Thyroid gland (tissue), 4 donors: ENCODE measurements around the gene FOXB2. TPM values are rescaled to one million over a fixed set of nuclear protein-coding genes. Genes with fewer than 3 reads are reported as not detected.

ENCODE experiments used
- DNase-seq, 2 donors: peaks; one replicate each; pipeline ENCODE4 v3.0.0-alpha.2; 2019
- H3K27ac ChIP-seq, 3 donors: fragments of 200-600 bp; sonication (generic); 1 replicate in 2 of 3; 2 replicates in 1 of 3; pipeline ENCODE4 v1.5.1; 2016 to 2019; ENCODE audit warnings: mild to moderate bottlenecking in 1 of 3, moderate library complexity in 1 of 3
- H3K27me3 ChIP-seq: fragments of 200-600 bp; sonication (generic); one replicate; pipeline ENCODE4 v1.5.1; 2019
- H3K36me3 ChIP-seq, 2 donors: fragments of 200-600 bp; sonication (generic); one replicate each; pipeline ENCODE4 v1.5.1; 2016 to 2019
- H3K4me1 ChIP-seq, 2 donors: fragments of 200-600 bp; sonication (generic); one replicate each; pipeline ENCODE4 v1.5.1; 2017 to 2019
- H3K4me3 ChIP-seq, 3 donors: fragments of 200-600 bp; sonication (generic); replicated peaks in 1 of 3; 1 replicate in 2 of 3; 2 replicates in 1 of 3; pipeline ENCODE4 v1.5.1; 2016; ENCODE audit warnings: mild to moderate bottlenecking in 1 of 3
- H3K9me3 ChIP-seq: fragments of 200-600 bp; sonication (generic); one replicate; pipeline ENCODE4 v1.5.1; 2017
- CTCF ChIP-seq, 6 experiments: fragments of 200-600 bp in 3 of 6; fragments of 450-650 bp in 3 of 6; sonication (generic) in 3 of 6; IDR thresholded peaks; one replicate each; pipeline ENCODE4 v1.5.1; 2016 to 2019; ENCODE audit warnings: antibody characterized with exemption in 6 of 6, mild to moderate bottlenecking in 2 of 6, inconsistent platforms in 1 of 6, moderate library complexity in 1 of 6
- POLR2A ChIP-seq, 2 donors: fragments of 450-650 bp; IDR thresholded peaks; one replicate each; pipeline ENCODE4 v1.6.1; 2017; ENCODE audit warnings: antibody characterized with exemption in 2 of 2, mild to moderate bottlenecking in 2 of 2, moderate library complexity in 1 of 2
- WGBS, 2 donors: methylation state at CpG; one replicate each; pipeline ENCODE4 v1.1.5; 2017; 5-methylcytosine and 5-hydroxymethylcytosine counted together
- intact Hi-C: fragments of 100-400 bp; cut with DNase I; formaldehyde crosslinking; loops from one replicate; pipeline ENCODE4 v1.15.1; 2023
- total RNA-seq, 4 donors: library from RNA; depleted of rRNA; stranded (reverse); fragments of >200 nt; gene quantifications; one replicate each; pipeline ENCODE4 v1.2.3, GENCODE V29; 2016

The FOXB2 gene
- total RNA-seq, 4 donors from 2014 or later: not detected

GRCh38 chr9:76985581-76985980 is 33.9 kb upstream of the FOXB2 start:
- Histone ChIP-seq H3K27ac (no peak overlapping the region), H3K27me3 (no peaks in the 10 kb centered on the region), H3K9me3 (no peaks in the 10 kb centered on the region), H3K4me1 (no peaks in the 10 kb centered on the region), H3K36me3 (no peaks in the 10 kb centered on the region), H3K4me3 (no peak overlapping the region)
- DNase-seq: no peak
- intact Hi-C loops: no loop called here
- no peak for TF ChIP-seq CTCF (IDR thresholded peaks at IDR 0.05)
- TF ChIP-seq POLR2A (IDR thresholded peaks at IDR 0.05): no peak
- 75 to 80% methylated on average over 5 of the region's 5 CpGs for WGBS, 2 donors

GRCh38 chr9:76987594-76988200 is 31.8 kb upstream of the FOXB2 start:
- H3K9me3 ChIP-seq: no peaks in the 10 kb centered on the region
- TF ChIP-seq POLR2A (IDR thresholded peaks at IDR 0.05) (no peak), CTCF (IDR thresholded peaks at IDR 0.05) (peak in 1 of 6 experiments; percentile 24)
- intact Hi-C loops: no loop called here
- no peak overlapping the region for H3K27ac ChIP-seq
- H3K27me3 ChIP-seq: no peaks in the 10 kb centered on the region
- H3K36me3 ChIP-seq: no peaks in the 10 kb centered on the region
- no peaks in the 10 kb centered on the region for H3K4me1 ChIP-seq
- H3K4me3 ChIP-seq: no peak overlapping the region
- DNase-seq: no peak
- WGBS, 2 donors: 59 to 63% methylated on average over 3 of the region's 3 CpGs

- H3K36me3 ChIP-seq: no peaks in the 10 kb centered on the region
- intact Hi-C loops: no loop called here
- no peaks in the 10 kb centered on the region for H3K27me3 ChIP-seq
- TF ChIP-seq POLR2A (IDR thresholded peaks at IDR 0.05) (no peak), CTCF (IDR thresholded peaks at IDR 0.05) (no peak)
- H3K9me3 ChIP-seq: no peaks in the 10 kb centered on the region
- no peak for DNase-seq
- H3K4me1 ChIP-seq: no peaks in the 10 kb centered on the region
- H3K27ac ChIP-seq: no peak overlapping the region
- H3K4me3 ChIP-seq: no peak overlapping the region
- WGBS, 2 donors: 55 to 71% methylated on average over 2 of the region's 2 CpGs
Measured at GRCh38 chr9:76988941-76989340, 30.5 kb upstream of the FOXB2 start.

GRCh38 chr9:76989501-76989900 is 30.0 kb upstream of the FOXB2 start:
- Histone ChIP-seq H3K36me3 (no peaks in the 10 kb centered on the region), H3K9me3 (no peaks in the 10 kb centered on the region), H3K27me3 (no peaks in the 10 kb centered on the region), H3K4me1 (no peaks in the 10 kb centered on the region), H3K4me3 (no peak overlapping the region), H3K27ac (no peak overlapping the region)
- DNase-seq: no peak
- WGBS, 2 donors: 61 to 64% methylated on average over 3 of the region's 3 CpGs
- intact Hi-C loops: no loop called here
- TF ChIP-seq CTCF (IDR thresholded peaks at IDR 0.05) (no peak), POLR2A (IDR thresholded peaks at IDR 0.05) (no peak)

GRCh38 chr9:76996700-76997099 is 22.8 kb upstream of the FOXB2 start:
- Histone ChIP-seq H3K36me3 (no peaks in the 10 kb centered on the region), H3K4me3 (no peak overlapping the region), H3K27ac (no peak overlapping the region), H3K27me3 (no peaks in the 10 kb centered on the region), H3K9me3 (no peaks in the 10 kb centered on the region), H3K4me1 (no peaks in the 10 kb centered on the region)
- TF ChIP-seq POLR2A (IDR thresholded peaks at IDR 0.05) (no peak), CTCF (IDR thresholded peaks at IDR 0.05) (peak in 3 of 6 experiments; percentile 40 to 51 (median 42))
- peak; percentile 40 to 54 for DNase-seq
- intact Hi-C loops: loop anchor here (10.0 kb wide), 1 partner anchor 182 kb away; no protein-coding TSS in a partner anchor
- WGBS, 2 donors: 13 to 21% methylated on average over 6 of the region's 6 CpGs
